ENCODE data around the gene RNF32.
"Not testable (repeated sequence)": the region's sequence is repeated elsewhere in the genome, so short reads cannot be mapped to it uniquely, and the experiment has no call there.

RNF32 gene

DNA sequence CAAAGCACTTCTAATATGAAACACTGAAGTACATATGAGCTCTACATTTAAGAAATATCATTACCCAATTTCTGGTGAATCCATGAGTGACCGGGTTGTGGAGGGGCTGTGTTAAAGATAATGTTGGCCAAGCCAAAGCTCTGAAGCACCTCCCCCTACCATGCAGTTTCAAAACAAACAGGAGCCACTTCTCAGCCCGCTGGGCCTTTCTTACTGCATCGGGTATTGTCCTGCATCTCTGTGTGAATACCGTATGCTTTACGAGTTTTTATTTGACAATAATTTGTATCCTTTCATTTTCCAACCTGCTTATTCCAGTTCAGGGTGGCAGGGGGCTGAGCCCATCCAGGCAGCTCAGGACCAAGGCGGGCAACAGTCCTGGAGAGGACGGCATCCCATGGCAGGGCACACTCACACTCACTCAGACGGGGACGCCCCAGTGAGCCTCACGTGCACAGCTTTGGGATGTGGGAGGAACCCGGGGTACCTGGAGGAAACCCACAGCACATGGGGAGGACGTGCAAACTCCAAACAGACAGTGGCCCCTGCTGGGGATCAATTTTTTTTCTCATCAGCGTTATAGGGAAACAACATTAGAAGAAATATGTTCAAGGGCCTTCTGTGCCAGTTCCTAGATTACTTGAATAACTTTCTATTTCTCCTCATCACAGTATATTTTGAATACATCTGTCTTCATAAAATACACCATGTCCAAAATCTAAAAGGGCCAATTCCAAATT is 1.9 kb downstream of the RNF32 start:
- DNase-seq: no peak

DNA sequence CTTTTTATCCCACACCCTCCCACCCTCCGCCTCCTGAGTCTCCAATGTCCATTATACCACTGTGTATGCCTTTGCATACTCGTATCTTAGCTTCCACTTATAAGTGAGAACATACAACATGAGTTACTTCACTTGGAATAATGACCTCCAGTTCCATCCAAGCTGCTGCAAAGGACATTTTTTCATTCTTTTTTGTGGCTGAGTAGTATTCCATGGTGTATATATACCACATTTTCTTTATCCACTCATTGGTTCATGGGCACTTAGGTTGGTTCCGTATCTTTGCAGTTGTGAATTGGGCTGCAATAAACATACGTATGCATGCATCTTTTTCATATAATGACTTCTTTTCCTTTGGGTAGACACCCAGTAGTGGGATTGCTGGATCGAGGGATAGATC is 6.8 kb downstream of the RNF32 start:
- not testable (repeated sequence) for DNase-seq

GRCh38 chr7:156650042-156650441 is 9.5 kb downstream of the RNF32 start:
- DNase-seq: no peak

DNA sequence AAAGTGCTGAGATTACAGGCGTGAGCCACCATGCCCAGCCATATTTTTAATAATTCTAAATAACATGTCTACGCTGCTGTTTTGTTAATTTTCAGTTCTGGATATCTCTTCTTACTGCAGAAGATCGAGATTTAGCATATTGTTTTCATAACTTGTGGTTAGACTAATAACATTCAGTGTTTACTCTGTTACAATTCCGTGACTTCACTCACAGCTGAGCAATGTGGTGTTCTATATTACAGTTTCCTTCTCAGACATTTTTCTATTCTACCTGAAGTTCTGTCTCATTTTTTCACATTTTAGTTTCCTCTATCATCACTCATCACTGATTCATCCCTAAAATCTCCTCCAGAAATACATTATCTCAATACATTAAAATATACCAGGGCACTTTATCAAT is 10.9 kb downstream of the RNF32 start:
- no peak for DNase-seq

DNA sequence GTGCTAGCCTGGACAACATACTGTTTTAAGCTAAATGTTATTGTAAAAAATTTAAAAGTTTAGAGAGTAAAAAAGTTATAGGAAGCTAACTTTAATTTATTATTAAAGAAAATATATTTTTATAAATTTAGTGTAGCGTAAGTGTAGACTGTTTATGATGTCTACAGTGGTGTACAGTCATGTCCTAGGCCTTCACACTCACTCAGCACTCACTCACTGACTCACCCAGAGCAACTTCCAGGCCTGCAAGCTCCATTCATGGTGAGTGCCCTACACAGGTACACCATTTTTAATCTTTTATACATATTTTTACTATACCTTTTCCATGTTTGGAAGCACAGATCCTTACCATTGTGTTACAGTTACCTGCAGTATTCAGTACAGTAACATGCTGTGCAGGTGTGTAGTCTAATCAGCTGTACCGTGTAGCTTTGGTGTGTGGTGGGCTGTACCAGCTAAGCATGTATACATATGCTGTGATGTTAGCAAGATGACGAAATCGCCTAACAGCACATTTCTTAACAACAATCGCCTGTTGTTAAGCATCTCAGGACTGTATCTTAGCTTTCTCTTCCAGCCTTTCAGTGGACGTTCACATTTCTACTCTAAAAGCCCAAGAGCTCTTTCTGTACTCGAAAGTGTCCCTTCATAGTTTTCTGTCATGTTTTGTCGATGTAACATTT is 12.5 kb downstream of the RNF32 start:
- DNase-seq: no peak

- no peak for DNase-seq
Observed at GRCh38 chr7:156654511-156655234, 14.1 kb downstream of the RNF32 start.

DNA sequence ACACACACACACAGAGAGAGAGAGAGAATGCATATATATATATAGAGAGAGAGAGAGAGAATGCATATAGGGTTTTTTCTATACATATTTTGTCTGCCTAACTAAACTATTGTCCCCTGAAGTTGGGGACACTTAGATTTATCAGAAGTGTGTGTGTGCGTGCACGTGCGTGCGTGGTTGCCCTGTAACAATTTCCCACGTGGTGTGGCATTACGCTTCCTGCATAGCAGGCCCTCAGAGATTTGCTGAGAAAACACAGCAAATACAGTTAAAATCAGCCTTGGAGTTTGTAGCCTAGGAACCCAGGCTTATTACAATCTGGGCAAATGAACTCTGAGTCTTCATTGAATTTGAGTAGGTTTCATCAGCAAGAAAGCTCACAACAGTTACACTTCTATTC is 14.7 kb downstream of the RNF32 start:
- DNase-seq: no peak

- DNase-seq: no peak
Observed at GRCh38 chr7:156655983-156656382, 15.4 kb downstream of the RNF32 start.

DNA sequence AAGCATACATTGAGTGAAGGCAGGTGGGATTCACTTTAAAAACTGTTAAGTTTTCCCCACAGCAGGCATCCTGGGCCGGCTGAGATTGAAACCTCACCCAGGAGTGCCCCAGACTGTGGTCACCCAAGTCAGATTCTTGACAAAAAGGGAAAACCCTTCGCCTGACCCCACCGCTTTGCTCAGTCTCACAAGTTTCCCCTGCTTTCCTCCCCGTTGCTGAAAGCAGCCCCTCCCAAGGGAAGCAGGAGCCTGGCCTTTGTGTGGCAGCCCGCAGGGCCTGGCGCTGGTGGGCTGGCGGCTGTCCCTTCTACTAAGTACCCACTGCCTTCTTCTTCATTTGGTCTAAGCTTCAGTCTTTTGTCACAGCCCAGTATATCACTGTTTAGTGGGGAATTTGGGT is 16.0 kb downstream of the RNF32 start:
- DNase-seq: no peak

DNA sequence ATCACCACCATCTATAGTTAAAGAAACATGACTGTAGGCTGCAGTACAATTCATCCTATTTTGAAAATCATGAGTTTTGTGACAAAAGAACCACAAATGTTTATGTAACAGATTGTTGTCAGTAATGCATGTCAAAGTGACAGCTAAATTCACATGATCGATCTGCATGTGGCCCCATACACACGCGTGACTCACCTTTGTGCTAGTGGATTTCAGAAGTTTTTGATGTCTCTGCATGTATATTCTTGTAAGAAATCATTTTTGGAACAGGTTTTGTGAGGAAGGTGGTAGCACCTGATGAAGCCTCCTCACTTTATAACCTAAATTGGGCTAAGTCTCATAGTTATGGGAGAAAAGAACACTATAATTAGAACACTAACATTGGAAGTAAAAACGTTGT is 17.1 kb downstream of the RNF32 start:
- no peak for DNase-seq

- no peak for DNase-seq
Observed at GRCh38 chr7:156659203-156659602, 18.6 kb downstream of the RNF32 start.

DNA sequence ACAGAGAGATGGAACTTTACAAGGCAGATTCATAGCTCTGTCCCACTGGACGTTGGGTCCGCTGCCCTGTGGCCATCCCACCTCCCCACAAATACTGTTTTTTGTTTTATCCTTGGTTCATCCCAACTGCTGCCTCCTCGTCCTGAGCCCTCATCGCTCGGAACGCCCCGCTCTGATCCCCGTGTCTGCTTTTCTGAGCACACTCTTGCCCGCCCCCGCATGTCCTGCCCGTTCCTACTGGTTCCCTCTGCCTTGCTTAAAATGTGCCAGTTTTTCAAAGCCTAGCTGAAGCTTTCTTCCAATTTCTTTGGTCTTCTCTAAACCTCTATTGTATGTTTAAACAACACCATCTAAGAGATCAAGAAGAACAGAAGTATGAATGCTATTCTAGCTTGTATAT is 19.4 kb downstream of the RNF32 start:
- DNase-seq: no peak

- DNase-seq: no peak
Observed at GRCh38 chr7:156661637-156662036, 21.1 kb downstream of the RNF32 start.

- DNase-seq: no peak
Observed at GRCh38 chr7:156662277-156662676, 21.7 kb downstream of the RNF32 start.

- DNase-seq: no peak
Observed at GRCh38 chr7:156665101-156665500, 24.5 kb downstream of the RNF32 start.

DNA sequence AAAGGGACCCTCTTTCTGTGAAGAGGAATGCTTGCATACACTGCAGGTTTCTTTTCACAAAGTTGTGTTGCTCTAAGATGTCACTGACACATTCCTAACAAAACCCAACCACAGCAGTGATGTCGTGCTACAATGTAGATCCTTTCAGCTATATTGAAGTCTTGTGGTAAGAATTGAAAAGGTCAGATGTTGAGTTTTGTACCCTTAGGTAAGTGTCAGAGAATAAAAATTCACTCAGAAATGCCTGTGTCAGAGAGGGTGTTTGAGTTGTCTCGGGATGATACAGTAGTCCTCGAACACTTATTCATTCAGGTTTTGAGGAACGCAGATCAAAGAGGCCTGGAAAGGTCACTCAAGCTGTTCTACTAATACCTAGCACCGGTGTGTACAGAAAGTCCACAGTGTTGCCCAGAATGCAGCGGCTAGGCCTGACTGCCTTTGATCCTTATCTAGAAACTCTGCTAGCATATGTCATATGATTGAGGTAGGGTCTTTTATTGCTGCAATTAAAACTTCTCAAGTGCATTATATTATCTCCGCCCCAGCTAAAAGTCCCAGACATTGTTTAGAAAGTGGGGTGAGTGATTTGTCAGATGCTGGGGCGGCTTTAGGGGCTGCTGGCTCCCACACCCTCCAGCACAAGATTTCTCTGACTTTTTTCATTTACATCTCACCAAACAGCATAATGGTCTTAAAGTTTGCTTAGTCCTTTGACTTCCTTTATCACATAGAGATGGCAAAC is 26.0 kb downstream of the RNF32 start:
- no peak for DNase-seq

DNA sequence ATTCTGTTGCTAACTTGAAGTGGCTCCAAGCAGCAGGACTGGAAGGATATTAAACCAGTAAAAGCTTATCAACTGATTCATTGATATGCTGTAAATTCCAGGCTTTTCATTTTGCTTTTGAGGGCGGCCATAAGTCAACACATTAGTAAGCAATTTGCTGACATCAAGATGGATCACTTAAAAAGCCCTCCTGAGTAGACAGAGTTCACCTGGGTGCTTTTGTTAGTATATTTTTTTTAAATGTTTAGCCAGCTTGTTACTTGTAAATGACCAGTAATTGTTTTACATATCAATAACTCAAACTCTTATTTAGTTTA is 26.5 kb downstream of the RNF32 start:
- no peak for DNase-seq

DNA sequence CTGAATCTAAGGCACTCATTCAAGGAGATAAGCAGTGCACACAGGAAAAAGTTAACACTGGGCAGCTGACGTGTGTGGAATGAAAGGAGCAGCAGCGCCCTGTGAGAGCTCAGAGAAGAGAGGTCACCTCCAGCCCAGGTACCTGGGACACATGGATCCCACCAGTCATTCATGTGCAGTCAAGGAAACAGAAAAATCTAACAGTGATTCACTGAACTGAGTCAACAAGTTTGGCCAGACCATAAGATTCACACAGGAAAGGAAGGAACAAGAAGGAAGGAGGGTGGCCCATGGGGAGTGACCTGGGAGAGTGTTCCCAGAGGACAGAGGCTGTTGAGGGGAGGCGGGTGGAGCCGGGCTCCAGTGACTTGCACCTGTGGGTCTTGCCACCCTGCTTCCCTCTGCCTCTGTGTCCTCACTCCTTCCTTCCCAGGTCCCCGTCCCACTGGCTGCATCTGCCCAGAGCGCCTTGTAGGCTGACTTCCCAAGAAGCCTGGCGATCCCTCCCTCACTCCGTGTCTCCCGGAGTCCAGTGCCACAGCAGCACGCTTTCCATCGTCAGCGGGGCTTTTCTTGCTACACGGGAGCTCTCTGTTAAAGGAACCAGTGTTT is 27.7 kb downstream of the RNF32 start:
- DNase-seq: no peak

DNA sequence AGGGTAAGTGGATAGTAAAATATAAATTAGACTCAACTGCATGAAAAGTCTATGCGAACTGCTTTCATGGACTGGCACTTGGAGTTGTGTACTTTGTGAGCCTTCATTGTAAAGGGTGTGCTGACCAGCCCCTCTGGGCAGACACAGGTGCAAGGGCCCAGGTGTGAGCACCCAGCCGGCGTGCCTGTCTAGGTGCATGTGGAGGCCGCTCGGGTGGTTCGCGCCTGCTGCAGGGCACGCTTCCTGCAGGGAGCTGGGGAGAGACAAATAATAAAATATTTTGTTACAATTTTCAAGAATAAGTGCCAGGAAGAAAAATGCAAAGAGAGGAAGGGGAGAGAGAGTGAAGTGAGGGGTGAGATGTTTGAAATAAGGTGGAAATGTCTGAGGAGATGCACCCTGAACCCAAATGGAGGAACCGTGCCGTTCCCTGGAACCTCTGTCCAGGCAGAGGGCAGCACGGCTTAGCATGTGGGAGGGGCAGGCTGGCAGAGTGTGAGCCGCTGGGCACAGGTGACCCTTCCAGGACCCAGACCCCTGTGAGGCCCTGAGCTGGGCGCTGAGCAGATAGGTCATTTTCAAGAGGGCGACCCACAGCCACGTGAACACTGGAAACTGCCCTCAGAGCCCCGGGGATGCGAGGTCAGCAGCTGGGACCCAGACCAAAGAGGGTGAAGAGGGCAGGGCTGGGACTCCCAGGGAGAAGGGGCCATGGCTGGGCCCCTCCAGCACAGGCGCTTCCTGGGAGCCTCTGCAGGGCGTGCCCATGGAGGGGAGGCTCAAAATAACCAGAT is 28.7 kb downstream of the RNF32 start:
- DNase-seq: no peak

DNA sequence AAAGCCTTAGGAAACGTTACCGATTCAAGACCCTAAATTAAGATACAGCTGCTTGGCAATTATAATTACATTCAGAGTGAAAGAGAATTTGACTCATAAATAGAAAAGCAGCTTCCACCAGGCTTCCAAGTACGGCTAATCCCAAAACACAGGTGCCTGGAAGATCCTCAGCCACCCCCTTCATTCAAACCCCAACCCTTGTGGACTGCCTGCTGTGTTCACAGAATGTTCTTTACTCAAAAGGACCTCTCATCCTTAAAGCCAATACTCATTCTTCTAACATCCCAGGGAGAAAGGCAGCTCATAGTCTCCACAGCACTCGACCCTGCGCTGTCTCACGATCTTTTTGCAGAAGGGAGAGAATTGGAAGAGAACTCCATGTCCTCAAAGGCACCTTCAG is 32.9 kb downstream of the RNF32 start:
- no peak for DNase-seq

DNA sequence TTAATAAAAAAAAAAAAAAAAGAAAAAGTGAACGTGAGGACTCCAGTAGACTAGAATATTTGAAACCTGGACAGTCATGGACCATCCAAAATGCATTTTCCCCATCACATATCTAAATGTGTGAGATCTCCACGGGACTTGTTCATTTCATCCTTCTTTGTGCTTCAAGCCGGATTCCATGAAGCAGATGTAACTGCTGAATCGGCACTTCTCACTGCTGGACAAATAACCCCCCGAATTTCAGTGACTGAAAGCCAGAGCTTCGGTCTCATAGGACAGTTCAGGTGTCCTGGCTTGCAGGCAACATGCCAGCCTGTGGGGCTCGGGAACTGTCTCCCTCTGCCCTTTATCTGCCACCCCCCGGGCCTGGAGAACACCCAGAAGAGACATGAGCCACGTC is 33.3 kb downstream of the RNF32 start:
- DNase-seq: no peak

GRCh38 chr7:156675721-156676120 is 35.1 kb downstream of the RNF32 start:
- no peak for DNase-seq

All from femur (tissue), 1 donor.